SH-SY5Y (cell line): ENCODE data around the gene TUSC2.

Experiments
- GATA2 ChIP-seq: IDR thresholded peaks from 2 replicates; pipeline ENCODE4 v1.6.1; 2011; ENCODE audit warnings: mild to moderate bottlenecking, low read depth, low read length
- GATA3 ChIP-seq: IDR thresholded peaks from 2 replicates; pipeline ENCODE4 v1.6.1; 2011; ENCODE audit warnings: low read depth, mild to moderate bottlenecking, low read length, moderate library complexity

DNA sequence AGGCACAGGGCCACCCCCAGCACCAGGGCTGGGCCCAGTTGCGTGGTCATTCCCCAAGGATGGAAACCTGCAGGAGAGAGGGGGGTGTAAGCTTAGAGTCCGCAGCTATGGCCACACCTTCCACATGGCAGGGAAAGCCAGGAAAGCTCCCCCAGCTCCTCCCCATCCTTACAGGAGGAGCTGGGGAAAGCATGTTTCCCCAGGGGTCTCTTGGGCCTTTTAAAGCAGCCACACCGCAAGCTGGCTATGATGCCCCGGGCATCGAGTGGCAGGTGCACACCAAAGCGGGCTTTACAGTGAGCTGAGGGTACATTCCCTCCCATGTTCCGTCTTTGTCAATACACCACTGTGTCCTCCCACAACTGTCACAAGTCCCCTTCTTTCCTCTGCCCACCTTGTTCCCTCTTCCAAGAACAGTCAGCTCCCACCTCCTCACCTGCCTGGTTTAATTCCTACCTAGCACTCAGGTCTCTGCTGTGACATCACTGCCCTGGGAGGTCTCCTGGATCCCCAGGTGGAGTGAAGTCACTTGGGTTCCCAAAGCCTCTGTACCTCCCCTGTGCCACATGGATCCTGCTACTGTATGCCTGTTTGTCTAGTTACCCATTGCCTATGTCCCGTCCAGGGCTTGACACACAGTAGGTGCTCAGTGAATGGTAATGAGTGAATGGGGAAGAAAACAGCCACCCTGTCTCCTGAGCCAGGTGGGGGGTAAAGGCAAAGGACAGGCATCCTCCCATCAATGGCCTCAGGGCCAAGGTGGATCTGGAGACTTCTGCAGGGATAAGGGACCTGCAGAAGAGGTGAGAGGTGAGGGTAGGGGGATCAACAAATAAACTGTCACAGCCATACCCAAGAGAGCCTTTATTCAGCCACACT lies 32.2 kb downstream of the TUSC2 start:
- TF ChIP-seq GATA2 = no peak
- no peak for TF ChIP-seq GATA3
